Measurements from ENCODE around the gene B4GALT2.

Gene B4GALT2

GRCh38 chr1:43960798-43961197, 18.2 kb upstream of the B4GALT2 start:
- H3K4me3 ChIP-seq (ENCODE audit: low read depth, low read length): no peak overlapping the region
- no peak for TF ChIP-seq CTCF (IDR thresholded peaks at IDR 0.05; ENCODE audit: low read depth, low read length)
- no peak for DNase-seq (ENCODE audit: low read depth, low spot score)
- in situ Hi-C loops (cut with HindIII; ENCODE audit: low sequenced_read_pairs): no loop called here

GRCh38 chr1:43961692-43962091, 17.3 kb upstream of the B4GALT2 start:
- TF ChIP-seq CTCF (IDR thresholded peaks at IDR 0.05; ENCODE audit: low read depth, low read length): no peak
- no peak for DNase-seq (ENCODE audit: low read depth, low spot score)
- in situ Hi-C loops (cut with HindIII; ENCODE audit: low sequenced_read_pairs): no loop called here
- H3K4me3 ChIP-seq (ENCODE audit: low read depth, low read length): no peak overlapping the region

GRCh38 chr1:43962324-43962723, 16.7 kb upstream of the B4GALT2 start:
- in situ Hi-C loops (cut with HindIII; ENCODE audit: low sequenced_read_pairs): no loop called here
- DNase-seq (ENCODE audit: low read depth, low spot score): no peak
- no peak for TF ChIP-seq CTCF (IDR thresholded peaks at IDR 0.05; ENCODE audit: low read depth, low read length)
- no peak overlapping the region for H3K4me3 ChIP-seq (ENCODE audit: low read depth, low read length)

GRCh38 chr1:43963006-43963405, 16.0 kb upstream of the B4GALT2 start:
- DNase-seq (ENCODE audit: low read depth, low spot score): no peak
- in situ Hi-C loops (cut with HindIII; ENCODE audit: low sequenced_read_pairs): no loop called here
- TF ChIP-seq CTCF (IDR thresholded peaks at IDR 0.05; ENCODE audit: low read depth, low read length): no peak
- H3K4me3 ChIP-seq (ENCODE audit: low read depth, low read length): no peak overlapping the region

- DNase-seq (ENCODE audit: low read depth, low spot score): no peak
- H3K4me3 ChIP-seq (ENCODE audit: low read depth, low read length): no peak overlapping the region
- in situ Hi-C loops (cut with HindIII; ENCODE audit: low sequenced_read_pairs): no loop called here
- TF ChIP-seq CTCF (IDR thresholded peaks at IDR 0.05; ENCODE audit: low read depth, low read length): no peak
Observed at GRCh38 chr1:43963890-43964289, 15.1 kb upstream of the B4GALT2 start.

- TF ChIP-seq CTCF (IDR thresholded peaks at IDR 0.05; ENCODE audit: low read depth, low read length): no peak
- no peak for DNase-seq (ENCODE audit: low read depth, low spot score)
- no peak overlapping the region for H3K4me3 ChIP-seq (ENCODE audit: low read depth, low read length)
- in situ Hi-C loops (cut with HindIII; ENCODE audit: low sequenced_read_pairs): no loop called here
Observed at GRCh38 chr1:43965316-43965715, 13.7 kb upstream of the B4GALT2 start.

GRCh38 chr1:43968348-43968948, 10.6 kb upstream of the B4GALT2 start:
- in situ Hi-C loops (cut with HindIII; ENCODE audit: low sequenced_read_pairs): no loop called here
- H3K4me3 ChIP-seq (ENCODE audit: low read depth, low read length): no peak overlapping the region
- DNase-seq (ENCODE audit: low read depth, low spot score): no peak
- TF ChIP-seq CTCF (IDR thresholded peaks at IDR 0.05; ENCODE audit: low read depth, low read length): no peak
